SK-N-MC (cell line): ENCODE measurements around the gene CBL.

Experiments used
- EZH2 ChIP-seq: fragments of 200-600 bp; sonication (generic); IDR thresholded peaks from one replicate; pipeline ENCODE4 v1.6.1; 2017; ENCODE audit warnings: antibody characterized with exemption
- POLR2AphosphoS5 ChIP-seq: IDR thresholded peaks from 2 replicates; pipeline ENCODE4 v1.6.1; 2012; ENCODE audit warnings: mild to moderate bottlenecking, low read depth, low read length, borderline replicate concordance

DNA sequence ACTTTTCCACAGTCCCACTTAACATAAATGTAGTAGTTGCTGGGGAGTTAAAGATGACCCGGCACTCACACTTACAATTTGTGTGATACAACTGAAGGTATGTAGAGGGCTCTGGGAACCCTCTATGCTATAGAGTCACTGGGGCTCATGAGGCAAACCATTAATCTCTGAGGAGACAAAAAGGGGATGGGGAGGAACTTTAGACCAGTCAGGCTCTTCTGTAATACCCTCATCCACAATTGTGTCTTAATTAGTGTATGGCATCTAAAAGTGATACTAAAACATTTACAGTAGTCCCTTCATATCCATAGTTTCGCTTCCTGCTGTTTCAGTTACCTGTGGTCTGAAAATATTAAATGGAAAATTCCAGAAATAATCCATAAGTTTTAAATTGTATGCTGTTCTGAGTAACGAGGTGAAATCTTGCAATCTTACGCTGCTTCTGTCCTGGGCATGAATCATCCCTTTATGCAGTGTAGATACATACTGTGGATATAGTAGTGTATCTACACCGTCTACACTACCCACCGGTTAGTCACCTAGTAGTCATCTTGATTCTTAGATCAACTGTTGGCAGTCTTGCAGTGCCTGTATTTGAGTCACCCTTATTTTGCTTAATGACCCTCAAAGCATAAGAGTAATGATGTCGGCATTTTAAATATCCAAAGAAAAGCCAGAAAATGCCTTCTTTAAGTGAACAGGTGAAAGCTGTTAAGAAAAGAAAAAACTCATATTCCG, 12.2 kb downstream of the CBL start:
- TF ChIP-seq EZH2 (no peak), POLR2AphosphoS5 (no peak)
